IPS-15b (cell line): ENCODE data around the gene FXYD7.
A peak's percentile ranks its signal among the peaks of the same experiment; 100 is the strongest.
"Not testable (repeated sequence)": the region's sequence is repeated elsewhere in the genome, so short reads cannot be mapped to it uniquely, and the experiment has no call there.

Source experiments
- H3K27me3 ChIP-seq: one replicate; pipeline ENCODE4 v1.6.1; 2013; ENCODE audit warnings: low read length; ENCODE audit not compliant: control insufficient read depth, insufficient read depth
- H3K36me3 ChIP-seq: one replicate; pipeline ENCODE4 v1.6.1; 2013; ENCODE audit warnings: low read length; ENCODE audit not compliant: control insufficient read depth, insufficient read depth
- H3K4me1 ChIP-seq: one replicate; pipeline ENCODE4 v1.6.1; 2013; ENCODE audit warnings: mild to moderate bottlenecking, low read length; ENCODE audit not compliant: control insufficient read depth, insufficient read depth
- H3K4me3 ChIP-seq: one replicate; pipeline ENCODE4 v1.5.1; 2013; ENCODE audit warnings: low read depth, low read length
- H3K9ac ChIP-seq: one replicate; pipeline ENCODE4 v1.6.1; 2013; ENCODE audit warnings: low read depth, mild to moderate bottlenecking, low read length
- H3K9me3 ChIP-seq: one replicate; pipeline ENCODE4 v1.6.1; 2013; ENCODE audit warnings: mild to moderate bottlenecking, low read length; ENCODE audit not compliant: control insufficient read depth, insufficient read depth

The FXYD7 gene

GRCh38 chr19:35144259-35144599 lies 1.2 kb downstream of the FXYD7 start:
- Histone ChIP-seq H3K9me3 (no peaks in the 10 kb centered on the region), H3K9ac (no peak overlapping the region), H3K27me3 (peaks cover 14% of the 10 kb centered on the region), H3K4me3 (peak overlapping the region; percentile 65), H3K36me3 (no peaks in the 10 kb centered on the region), H3K4me1 (peaks cover 17% of the 10 kb centered on the region)

GRCh38 chr19:35144600-35145436 lies 1.8 kb downstream of the FXYD7 start:
- Histone ChIP-seq H3K36me3 (no peaks in the 10 kb centered on the region), H3K4me1 (peaks cover 17% of the 10 kb centered on the region), H3K27me3 (peaks cover 14% of the 10 kb centered on the region), H3K9me3 (no peaks in the 10 kb centered on the region), H3K4me3 (peak overlapping the region; percentile 65), H3K9ac (no peak overlapping the region)

- peaks cover 8% of the 10 kb centered on the region for H3K27me3 ChIP-seq
- H3K4me3 ChIP-seq: no peak overlapping the region
- no peak overlapping the region for H3K9ac ChIP-seq
- H3K9me3 ChIP-seq: no peaks in the 10 kb centered on the region
- peaks cover 15% of the 10 kb centered on the region for H3K4me1 ChIP-seq
- no peaks in the 10 kb centered on the region for H3K36me3 ChIP-seq
Measured at GRCh38 chr19:35146746-35147459, 3.8 kb downstream of the FXYD7 start.

GRCh38 chr19:35149463-35149862 lies 6.4 kb downstream of the FXYD7 start:
- H3K27me3 ChIP-seq: no peaks in the 10 kb centered on the region
- no peaks in the 10 kb centered on the region for H3K36me3 ChIP-seq
- H3K9ac ChIP-seq: no peak overlapping the region
- H3K9me3 ChIP-seq: no peaks in the 10 kb centered on the region
- peaks cover 17% of the 10 kb centered on the region for H3K4me1 ChIP-seq
- no peak overlapping the region for H3K4me3 ChIP-seq

- Histone ChIP-seq H3K9me3 (no peaks in the 10 kb centered on the region), H3K27me3 (no peaks in the 10 kb centered on the region), H3K4me1 (peaks cover 11% of the 10 kb centered on the region), H3K9ac (no peak overlapping the region), H3K36me3 (no peaks in the 10 kb centered on the region), H3K4me3 (no peak overlapping the region)
Measured at GRCh38 chr19:35150445-35150844, 7.4 kb downstream of the FXYD7 start.

- Histone ChIP-seq H3K9ac (no peak overlapping the region), H3K4me3 (no peak overlapping the region), H3K36me3 (no peaks in the 10 kb centered on the region), H3K9me3 (no peaks in the 10 kb centered on the region), H3K4me1 (peaks cover 18% of the 10 kb centered on the region), H3K27me3 (no peaks in the 10 kb centered on the region)
Measured at GRCh38 chr19:35151273-35152065, 8.4 kb downstream of the FXYD7 start.

GRCh38 chr19:35153129-35153522 lies 10.1 kb downstream of the FXYD7 start:
- H3K9me3 ChIP-seq, H3K9ac ChIP-seq, H3K27me3 ChIP-seq, H3K36me3 ChIP-seq: not testable (repeated sequence)
- peak overlapping the region; percentile 86 for H3K4me3 ChIP-seq
- peaks cover 18% of the 10 kb centered on the region for H3K4me1 ChIP-seq

- H3K9me3 ChIP-seq: no peaks in the 10 kb centered on the region
- peaks cover 7% of the 10 kb centered on the region for H3K36me3 ChIP-seq
- peak overlapping the region; percentile 86 for H3K4me3 ChIP-seq
- H3K27me3 ChIP-seq: no peaks in the 10 kb centered on the region
- peak overlapping the region; percentile 12 for H3K9ac ChIP-seq
- peaks cover 18% of the 10 kb centered on the region for H3K4me1 ChIP-seq
Measured at GRCh38 chr19:35153701-35154524, 10.9 kb downstream of the FXYD7 start.

GRCh38 chr19:35154525-35155406 lies 11.7 kb downstream of the FXYD7 start, which contains the start of gene FXYD5:
TSS of gene FXYD5 (plus strand) at chr19:35154735. CDS start at chr19:35155551, 816 bp downstream.
- Histone ChIP-seq H3K9me3 (no peaks in the 10 kb centered on the region), H3K4me1 (peaks cover 18% of the 10 kb centered on the region), H3K4me3 (peak within 1 kb of the TSS; percentile 86), H3K36me3 (peaks cover 11% of the 10 kb centered on the region), H3K9ac (peak within 1 kb of the TSS; percentile 83), H3K27me3 (no peaks in the 10 kb centered on the region)

- H3K36me3 ChIP-seq: peaks cover 11% of the 10 kb centered on the region
- H3K27me3 ChIP-seq: no peaks in the 10 kb centered on the region
- peaks cover 17% of the 10 kb centered on the region for H3K4me1 ChIP-seq
- H3K4me3 ChIP-seq: peak overlapping the region; percentile 86
- H3K9me3 ChIP-seq: no peaks in the 10 kb centered on the region
- H3K9ac ChIP-seq: peak overlapping the region; percentile 83
Measured at GRCh38 chr19:35155441-35155840, 12.4 kb downstream of the FXYD7 start.
